IMR-90 (cell line): ENCODE results near the gene SREK1IP1. TPM values are rescaled to one million over a fixed set of nuclear protein-coding genes. Genes with fewer than 3 reads are reported as not detected.
"Not testable (repeated sequence)": the region's sequence is repeated elsewhere in the genome, so short reads cannot be mapped to it uniquely, and the experiment has no call there.

Experiments
- ATAC-seq: fragments of 200-7000 bp; cut with Tn5 transposase; 2 replicates; pipeline ENCODE4 v1.9.1; 2020; ENCODE audit warnings: low read depth, mild to moderate bottlenecking, moderate library complexity
- BruUV-seq: library from RNA; stranded (reverse); fragments of 400-500 nt; replicated peaks from 2 replicates; lab custom pipeline; 2021; lab: Mats Ljungman, UMichigan
- CTCF ChIA-PET: fragments of 300-600 bp; formaldehyde crosslinking; extraction: SDS; loops from one replicate; lab custom pipeline; 2021; ENCODE audit warnings: antibody characterized with exemption; lab: Yijun Ruan, JAX
- POLR2A ChIA-PET: fragments of 300-600 bp; sonication (Branson Sonifier 250); formaldehyde crosslinking; loops from one replicate; lab custom pipeline; 2022; ENCODE audit warnings: antibody characterized with exemption; ENCODE audit not compliant: unreplicated experiment; lab: Charles Lee
- DNase-seq: peaks from one replicate; pipeline ENCODE4 v3.0.0; 2013
- H2AFZ ChIP-seq: replicated peaks from 2 replicates; pipeline ENCODE3; 2013; ENCODE audit warnings: low read length, mild to moderate bottlenecking; ENCODE audit not compliant: poor library complexity
- H2AK5ac ChIP-seq: 2 replicates; pipeline ENCODE4 v1.6.1; 2013; ENCODE audit warnings: low read depth, low read length, inconsistent platforms
- H2AK9ac ChIP-seq: replicated peaks from 2 replicates; pipeline ENCODE3; 2013; ENCODE audit warnings: mild to moderate bottlenecking, low read depth, low read length, moderate library complexity; ENCODE audit not compliant: poor library complexity
- H2BK120ac ChIP-seq: 2 replicates; pipeline ENCODE4 v1.6.1; 2013; ENCODE audit warnings: low read depth, low read length, inconsistent platforms
- H2BK15ac ChIP-seq: 3 replicates; pipeline ENCODE4 v1.6.1; 2013; ENCODE audit warnings: low read depth, low read length, inconsistent platforms
- H2BK20ac ChIP-seq: 2 replicates; pipeline ENCODE4 v1.6.1; 2013; ENCODE audit warnings: low read depth, mild to moderate bottlenecking, inconsistent platforms, low read length, moderate library complexity
- H2BK5ac ChIP-seq: 2 replicates; pipeline ENCODE4 v1.6.1; 2013; ENCODE audit warnings: mild to moderate bottlenecking, low read depth, low read length, inconsistent platforms; ENCODE audit not compliant: poor library complexity, severe bottlenecking
- H3K14ac ChIP-seq: replicated peaks from 2 replicates; pipeline ENCODE4 v1.6.1; 2013; ENCODE audit warnings: low read depth, low read length, inconsistent platforms
- H3K18ac ChIP-seq: 2 replicates; pipeline ENCODE4 v1.6.1; 2013; ENCODE audit warnings: low read depth, low read length, control low read depth
- H3K23ac ChIP-seq: 2 replicates; pipeline ENCODE4 v1.6.1; 2013; ENCODE audit warnings: low read depth, low read length, inconsistent platforms
- H3K27ac ChIP-seq: 2 replicates; pipeline ENCODE4 v1.5.1; 2013; ENCODE audit warnings: mild to moderate bottlenecking, control low read depth, low read length; ENCODE audit not compliant: insufficient read depth
- H3K27me3 ChIP-seq: 2 replicates; pipeline ENCODE4 v1.6.1; 2013; ENCODE audit warnings: low read length; ENCODE audit not compliant: control insufficient read depth, insufficient read depth
- H3K36me3 ChIP-seq: 2 replicates; pipeline ENCODE4 v1.6.1; 2013; ENCODE audit warnings: low read length, mixed read lengths; ENCODE audit not compliant: control insufficient read depth, insufficient read depth
- H3K4ac ChIP-seq: 2 replicates; pipeline ENCODE4 v1.6.1; 2013; ENCODE audit warnings: low read depth, low read length, inconsistent platforms
- H3K4me1 ChIP-seq: 2 replicates; pipeline ENCODE4 v1.6.1; 2013; ENCODE audit warnings: low read length, mixed read lengths; ENCODE audit not compliant: control insufficient read depth, insufficient read depth
- H3K4me2 ChIP-seq: 2 replicates; pipeline ENCODE4 v1.6.1; 2013; ENCODE audit warnings: low read depth, mild to moderate bottlenecking, control low read depth, low read length, moderate library complexity
- H3K4me3 ChIP-seq: 2 replicates; pipeline ENCODE4 v1.5.1; 2013; ENCODE audit warnings: low read depth, mild to moderate bottlenecking, control low read depth, low read length, moderate library complexity; ENCODE audit not compliant: insufficient read depth
- H3K56ac ChIP-seq: 2 replicates; pipeline ENCODE4 v1.6.1; 2013; ENCODE audit warnings: low read length, inconsistent platforms; ENCODE audit not compliant: insufficient read depth; ENCODE audit errors: extremely low read depth
- H3K79me1 ChIP-seq, 2 experiments: 2 replicates each; pipeline ENCODE4 v1.6.1; 2013; ENCODE audit warnings: low read length in 2 of 2, inconsistent platforms in 1 of 2, low read depth in 1 of 2
- H3K9ac ChIP-seq: 2 replicates; pipeline ENCODE4 v1.6.1; 2013; ENCODE audit warnings: low read depth, low read length, control low read depth
- H3K9me1 ChIP-seq: 2 replicates; pipeline ENCODE4 v1.6.1; 2013; ENCODE audit warnings: low read length, inconsistent platforms; ENCODE audit not compliant: insufficient read depth
- H3K9me3 ChIP-seq: 2 replicates; pipeline ENCODE4 v1.6.1; 2013; ENCODE audit warnings: low read length; ENCODE audit not compliant: control insufficient read depth, insufficient read depth
- H4K20me1 ChIP-seq: 2 replicates; pipeline ENCODE4 v1.6.1; 2013; ENCODE audit warnings: low read length, inconsistent platforms; ENCODE audit not compliant: insufficient read depth
- H4K5ac ChIP-seq: 2 replicates; pipeline ENCODE4 v1.6.1; 2013; ENCODE audit warnings: mild to moderate bottlenecking, low read depth, low read length, control low read depth
- H4K8ac ChIP-seq, 2 experiments: 2 replicates each; pipeline ENCODE4 v1.6.1; 2013; ENCODE audit warnings: low read depth in 2 of 2, low read length in 2 of 2, control low read depth in 1 of 2, inconsistent platforms in 1 of 2
- H4K91ac ChIP-seq: 2 replicates; pipeline ENCODE4 v1.6.1; 2013; ENCODE audit warnings: low read depth, low read length, inconsistent platforms; ENCODE audit not compliant: insufficient read depth
- WGBS, 2 experiments: methylation state at CpG; one replicate each; pipeline versions ENCODE4 v1.1.5 to v1.1.7; 2013; ENCODE audit warnings: missing lambda C conversion rate in 2 of 2; ENCODE audit not compliant: insufficient read length in 1 of 2; ENCODE audit errors: extremely low coverage in 2 of 2; 5-methylcytosine and 5-hydroxymethylcytosine counted together
- dilution Hi-C: fragments of 300-500 bp; cut with HindIII; formaldehyde crosslinking; loops from one replicate; pipeline ENCODE4 v1.14.3; 2018; ENCODE audit warnings: low sequenced_read_pairs; ENCODE audit not compliant: unreplicated experiment
- in situ Hi-C: fragments of 300-500 bp; cut with MboI; formaldehyde crosslinking; loops from 3 replicates; pipeline ENCODE4 v1.14.3; 2019; ENCODE audit warnings: low sequenced_read_pairs, inconsistent platforms, mixed read lengths
- intact Hi-C: fragments of 100-400 bp; cut with micrococcal nuclease; formaldehyde crosslinking; loops from 2 replicates; pipeline ENCODE4 v1.10.0; 2022
- polyA plus RNA-seq, 3 experiments: library from polyadenylated mRNA; depleted of rRNA; stranded (reverse); fragments of >200 nt; gene quantifications; 2 replicates each; pipeline ENCODE4 v1.2.3, GENCODE V29; 2012; ENCODE audit warnings: low replicate concordance in 1 of 3
- total RNA-seq: library from RNA; depleted of rRNA; stranded (reverse); fragments of >200 nt; gene quantifications from 2 replicates; pipeline ENCODE4 v1.2.3, GENCODE V29; 2012

Gene SREK1IP1
- total and polyA plus RNA-seq, 2 of the 4 experiments (the other 2 are of a cell fraction), result 3.3 to 6.5 TPM

DNA sequence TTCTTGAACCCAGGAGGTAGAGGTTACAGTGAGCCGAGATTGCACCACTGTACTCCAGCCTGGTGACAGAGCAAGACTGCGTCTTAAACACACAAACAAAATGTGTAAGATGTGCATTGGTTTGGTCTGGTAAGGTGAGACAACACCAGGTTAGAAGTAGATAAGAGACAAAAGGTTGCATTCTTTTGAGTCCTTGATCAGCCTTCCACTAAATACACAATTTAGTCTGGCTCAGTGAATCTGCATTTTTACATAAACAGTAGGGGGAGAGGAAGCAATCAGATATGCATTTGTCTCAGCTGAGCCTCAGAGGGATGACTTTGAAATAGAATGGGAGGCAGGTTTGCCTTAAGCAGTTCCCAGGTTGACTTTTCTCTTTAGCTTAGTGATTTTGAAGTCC, 62.4 kb downstream of the SREK1IP1 start:
- H3K56ac ChIP-seq, H3K27ac ChIP-seq, ATAC-seq, DNase-seq, H3K9me1 ChIP-seq, H3K27me3 ChIP-seq, H2BK20ac ChIP-seq, H3K4me1 ChIP-seq, H2AFZ ChIP-seq, H3K36me3 ChIP-seq, POLR2A ChIA-PET, dilution Hi-C loops, H3K4ac ChIP-seq, H2AK9ac ChIP-seq, H3K9ac ChIP-seq, in situ Hi-C loops, H3K4me2 ChIP-seq, H3K79me1 ChIP-seq, H3K4me3 ChIP-seq, H3K18ac ChIP-seq, CTCF ChIA-PET, H4K91ac ChIP-seq, intact Hi-C loops, H2BK15ac ChIP-seq, H4K5ac ChIP-seq, BruUV-seq, H4K20me1 ChIP-seq, H3K23ac ChIP-seq, H2BK120ac ChIP-seq, H4K8ac ChIP-seq, H3K9me3 ChIP-seq, H2BK5ac ChIP-seq, H2AK5ac ChIP-seq, H3K14ac ChIP-seq: not testable (repeated sequence)
- no CpG with 5 or more reads among the region's 2 CpGs for WGBS, 2 experiments
